PC-3 (cell line): ENCODE results near the gene ELK3. TPM values are rescaled to one million over a fixed set of nuclear protein-coding genes. Genes with fewer than 3 reads are reported as not detected.

Experiments used
- ATAC-seq: fragments of 200-7000 bp; cut with Tn5 transposase; 2 replicates; pipeline ENCODE4 v1.9.1; 2020; ENCODE audit warnings: mild to moderate bottlenecking, moderate library complexity
- BruUV-seq: library from RNA; stranded (reverse); fragments of 400-500 nt; replicated peaks from 2 replicates; lab custom pipeline; 2021; lab: Mats Ljungman, UMichigan
- CTCF ChIA-PET: fragments of 300-600 bp; sonication (Branson Sonifier 250); formaldehyde crosslinking; loops from one replicate; lab custom pipeline; 2022; ENCODE audit warnings: antibody characterized with exemption; lab: Charles Lee
- POLR2A ChIA-PET: fragments of 300-600 bp; sonication (Branson Sonifier 250); formaldehyde crosslinking; loops from one replicate; lab custom pipeline; 2022; ENCODE audit warnings: antibody characterized with exemption; ENCODE audit not compliant: unreplicated experiment; lab: Charles Lee
- DNase-seq: peaks from one replicate; pipeline ENCODE4 v3.0.0-alpha.2; 2015
- H2AFZ ChIP-seq: fragments of 300-600 bp; sonication (generic); 2 replicates; pipeline ENCODE4 v1.6.0; 2016; ENCODE audit warnings: antibody characterized with exemption, low read length
- H3F3A ChIP-seq: fragments of 300-600 bp; sonication (generic); one replicate; pipeline ENCODE4 v1.6.0; 2017; ENCODE audit warnings: antibody characterized with exemption, low read length, control low read depth, mild to moderate bottlenecking; ENCODE audit not compliant: unreplicated experiment
- H3K27ac ChIP-seq: fragments of 300-600 bp; sonication (generic); 2 replicates; pipeline ENCODE4 v1.5.1; 2016; ENCODE audit warnings: mild to moderate bottlenecking, low read length
- H3K27me3 ChIP-seq: fragments of 300-600 bp; sonication (generic); 2 replicates; pipeline ENCODE4 v1.6.1; 2016; ENCODE audit warnings: low read length, mixed read lengths
- H3K36me3 ChIP-seq: fragments of 300-600 bp; sonication (generic); 2 replicates; pipeline ENCODE4 v1.6.1; 2016; ENCODE audit warnings: low read depth, mixed run types, low read length, mixed read lengths
- H3K4me1 ChIP-seq: fragments of 300-600 bp; sonication (generic); 2 replicates; pipeline ENCODE4 v1.5.1; 2016; ENCODE audit warnings: low read length; ENCODE audit not compliant: insufficient read depth
- H3K4me2 ChIP-seq: fragments of 300-600 bp; sonication (generic); 2 replicates; pipeline ENCODE4 v1.6.0; 2016; ENCODE audit warnings: low read length
- H3K4me3 ChIP-seq: fragments of 300-600 bp; sonication (generic); 2 replicates; pipeline ENCODE4 v1.5.1; 2016; ENCODE audit warnings: mild to moderate bottlenecking, low read length, mixed read lengths
- H3K79me2 ChIP-seq: fragments of 300-600 bp; sonication (generic); 2 replicates; pipeline ENCODE4 v1.6.1; 2017; ENCODE audit warnings: low read length, mixed read lengths
- H3K9ac ChIP-seq: fragments of 300-600 bp; sonication (generic); 2 replicates; pipeline ENCODE4 v1.6.0; 2016; ENCODE audit warnings: mild to moderate bottlenecking, low read length
- H3K9me2 ChIP-seq: fragments of 300-600 bp; sonication (generic); replicated peaks from 2 replicates; pipeline ENCODE4 v1.6.1; 2016; ENCODE audit warnings: mixed run types, low read length, mixed read lengths
- H3K9me3 ChIP-seq: fragments of 300-600 bp; sonication (generic); 2 replicates; pipeline ENCODE4 v1.6.1; 2016; ENCODE audit warnings: low read length, mixed read lengths
- H4K20me1 ChIP-seq: fragments of 300-600 bp; sonication (generic); 2 replicates; pipeline ENCODE4 v1.6.1; 2016; ENCODE audit warnings: low read length, mixed read lengths
- EZH2 ChIP-seq: fragments of 300-600 bp; sonication (generic); IDR thresholded peaks from one replicate; pipeline ENCODE4 v1.6.1; 2017; ENCODE audit warnings: antibody characterized with exemption, mild to moderate bottlenecking, low read length; ENCODE audit not compliant: unreplicated experiment
- EZH2phosphoT487 ChIP-seq: fragments of 300-600 bp; sonication (generic); IDR thresholded peaks from 2 replicates; pipeline ENCODE4 v1.6.1; 2018; ENCODE audit warnings: mild to moderate bottlenecking, antibody characterized with exemption, low read length, borderline replicate concordance
- intact Hi-C: fragments of 100-400 bp; cut with micrococcal nuclease; formaldehyde crosslinking; loops from 2 replicates; pipeline ENCODE4 v1.9.0; 2023
- total RNA-seq: library from RNA; depleted of rRNA; stranded (reverse); fragments of >200 nt; gene quantifications from 2 replicates; pipeline ENCODE4 v1.2.3, GENCODE V29; 2014
- TF ChIP-seq, protein P1 (sequence below): fragments of 300-600 bp; sonication (generic); conservative IDR thresholded peaks from 2 replicates; pipeline ENCODE4 v1.5.1; 2017; ENCODE audit warnings: antibody characterized with exemption, low read depth, mild to moderate bottlenecking, low read length

Gene ELK3
- total RNA-seq, 1 experiment from 2014 or later, result 16.2 TPM

DNA sequence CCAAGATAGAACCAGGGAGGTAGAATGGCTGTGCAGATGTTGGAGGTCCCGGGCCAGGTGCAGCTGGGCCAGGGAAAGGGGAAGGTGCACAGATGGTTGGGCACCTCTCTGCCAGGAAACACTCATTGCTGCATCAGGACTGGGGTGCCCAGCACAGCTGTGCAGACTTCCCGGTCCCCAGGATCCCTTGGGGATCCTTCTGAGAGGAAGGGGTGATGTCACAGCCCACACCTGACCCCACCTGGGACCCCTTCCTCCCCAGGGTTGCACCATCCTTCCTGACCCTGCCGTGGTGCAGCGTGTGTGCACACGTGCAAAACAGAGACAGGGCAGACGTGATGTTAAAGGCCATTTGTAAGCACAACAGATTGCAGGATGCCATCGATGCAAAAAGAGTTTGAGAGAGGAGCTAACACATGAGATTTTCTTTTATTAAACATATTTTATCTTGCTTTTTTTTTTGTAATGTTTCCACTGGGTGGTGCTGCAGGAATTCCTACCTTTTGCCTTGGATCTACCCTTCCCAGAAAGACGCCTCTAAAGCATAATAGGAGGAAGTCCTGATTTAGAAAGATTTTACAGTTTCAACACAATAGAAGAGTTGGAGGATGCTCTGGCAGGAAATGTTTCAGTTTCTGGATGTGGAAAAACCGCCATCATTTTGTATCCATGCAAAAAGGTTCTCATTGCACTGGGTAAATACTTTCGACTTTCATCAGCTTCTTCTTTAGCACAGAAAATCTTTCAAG, 14.8 kb downstream of the ELK3 start:
- Histone ChIP-seq H3K4me2 (no peak overlapping the region), H3F3A (no peaks in the 10 kb centered on the region), H3K9me2 (no peaks in the 10 kb centered on the region), H3K4me1 (peaks cover 16% of the 10 kb centered on the region; the same call in 1 of the 2 replicates), H3K79me2 (peaks cover 92% of the 10 kb centered on the region), H3K27ac (no peak overlapping the region), H4K20me1 (peaks cover 6% of the 10 kb centered on the region; the same call in 1 of the 2 replicates), H3K9me3 (no peaks in the 10 kb centered on the region), H3K27me3 (no peaks in the 10 kb centered on the region), H3K4me3 (no peak overlapping the region), H3K36me3 (no peaks in the 10 kb centered on the region; the same call in 1 of the 2 replicates), H2AFZ (no peak overlapping the region), H3K9ac (no peak overlapping the region)
- ATAC-seq (peak; percentile 18; the same call in 1 of the 2 replicates), DNase-seq (no peak)
- ChIA-PET CTCF (interaction anchor here (0.6 to 1.1 kb wide), 2 partner anchors 10 to 147 kb away, joined by 3 to 4 read pairs; no protein-coding TSS in a partner anchor), POLR2A (no interaction called here)
- no TSS peak for BruUV-seq
- TF ChIP-seq EZH2phosphoT487, result no peak
- no peak for TF ChIP-seq EZH2
- TF ChIP-seq, protein P1, sequence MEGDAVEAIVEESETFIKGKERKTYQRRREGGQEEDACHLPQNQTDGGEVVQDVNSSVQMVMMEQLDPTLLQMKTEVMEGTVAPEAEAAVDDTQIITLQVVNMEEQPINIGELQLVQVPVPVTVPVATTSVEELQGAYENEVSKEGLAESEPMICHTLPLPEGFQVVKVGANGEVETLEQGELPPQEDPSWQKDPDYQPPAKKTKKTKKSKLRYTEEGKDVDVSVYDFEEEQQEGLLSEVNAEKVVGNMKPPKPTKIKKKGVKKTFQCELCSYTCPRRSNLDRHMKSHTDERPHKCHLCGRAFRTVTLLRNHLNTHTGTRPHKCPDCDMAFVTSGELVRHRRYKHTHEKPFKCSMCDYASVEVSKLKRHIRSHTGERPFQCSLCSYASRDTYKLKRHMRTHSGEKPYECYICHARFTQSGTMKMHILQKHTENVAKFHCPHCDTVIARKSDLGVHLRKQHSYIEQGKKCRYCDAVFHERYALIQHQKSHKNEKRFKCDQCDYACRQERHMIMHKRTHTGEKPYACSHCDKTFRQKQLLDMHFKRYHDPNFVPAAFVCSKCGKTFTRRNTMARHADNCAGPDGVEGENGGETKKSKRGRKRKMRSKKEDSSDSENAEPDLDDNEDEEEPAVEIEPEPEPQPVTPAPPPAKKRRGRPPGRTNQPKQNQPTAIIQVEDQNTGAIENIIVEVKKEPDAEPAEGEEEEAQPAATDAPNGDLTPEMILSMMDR, result peak; percentile 38; the same call in 1 of the 2 replicates
- intact Hi-C loops, result no loop called here

DNA sequence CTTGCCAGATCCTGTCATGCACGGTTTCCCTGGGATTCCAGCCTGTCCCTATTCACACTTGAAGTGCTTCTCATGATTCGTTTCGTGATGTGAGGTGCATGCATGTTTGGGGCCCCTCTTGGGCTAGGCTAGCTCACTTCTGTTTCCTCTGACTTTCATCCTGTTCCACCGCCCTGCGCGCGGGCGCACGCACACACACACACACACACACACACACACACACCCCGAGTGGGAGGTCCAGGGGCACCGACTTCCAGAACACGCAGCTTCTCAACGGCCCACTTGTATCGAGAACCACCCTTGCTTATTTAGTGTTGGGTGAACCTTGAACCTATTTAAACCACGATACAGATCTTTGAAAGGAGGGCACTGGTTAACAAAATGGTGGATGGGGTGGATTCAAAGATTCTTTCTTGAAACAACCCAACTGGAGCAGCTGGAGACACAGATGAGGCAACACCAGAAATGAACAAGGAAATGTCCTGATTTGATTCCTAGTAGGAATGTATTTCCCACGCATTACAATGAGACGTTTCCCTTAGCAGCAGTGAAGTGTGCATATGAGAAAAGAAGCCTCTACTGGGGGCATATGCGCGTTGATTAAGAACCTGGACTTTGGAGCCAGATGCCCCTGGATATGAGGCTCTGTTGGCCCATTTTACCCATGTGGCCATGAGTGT, 16.3 kb downstream of the ELK3 start:
- no TSS peak for BruUV-seq
- peaks cover 77% of the 10 kb centered on the region for H3K79me2 ChIP-seq
- no peaks in the 10 kb centered on the region for H3F3A ChIP-seq
- no peak overlapping the region for H3K9ac ChIP-seq
- ChIA-PET CTCF (no interaction called here), POLR2A (no interaction called here)
- no peak overlapping the region for H3K4me2 ChIP-seq
- ATAC-seq (no peak), DNase-seq (no peak)
- H3K4me1 ChIP-seq, result peaks cover 19% of the 10 kb centered on the region; the same call in 1 of the 2 replicates
- peaks cover 6% of the 10 kb centered on the region; the same call in 1 of the 2 replicates for H4K20me1 ChIP-seq
- no peak overlapping the region for H3K27ac ChIP-seq
- no peaks in the 10 kb centered on the region for H3K9me3 ChIP-seq
- H3K36me3 ChIP-seq, result no peaks in the 10 kb centered on the region; the same call in 1 of the 2 replicates
- no peaks in the 10 kb centered on the region for H3K9me2 ChIP-seq
- no peaks in the 10 kb centered on the region for H3K27me3 ChIP-seq
- no peak overlapping the region for H2AFZ ChIP-seq
- no peak overlapping the region for H3K4me3 ChIP-seq
- TF ChIP-seq EZH2 (no peak), EZH2phosphoT487 (no peak)
- TF ChIP-seq, protein P1, result no peak
- intact Hi-C loops, result no loop called here
